Midbrain (tissue), 1 donor: ENCODE measurements around the gene UNC119B.
"Not testable (repeated sequence)": the region's sequence is repeated elsewhere in the genome, so short reads cannot be mapped to it uniquely, and the experiment has no call there.

Experiments used
- DNase-seq: peaks from one replicate; lab custom pipeline; 2025; lab: John Stamatoyannopoulos, UW

UNC119B gene

GRCh38 chr12:120710031-120710804, at the start of gene UNC119B:
TSS of gene UNC119B (plus strand) at chr12:120710458. CDS start at chr12:120710475, 17 bp downstream.
- peak; percentile 62 for DNase-seq

- no peak for DNase-seq
These were observed 48.8 kb upstream of the UNC119B start for GRCh38 chr12:120661432-120661831.

GRCh38 chr12:120662879-120663278, 47.4 kb upstream of the UNC119B start:
- DNase-seq = no peak

GRCh38 chr12:120663741-120664140, 46.5 kb upstream of the UNC119B start:
- DNase-seq = no peak

- DNase-seq = no peak
These were observed 43.5 kb upstream of the UNC119B start for GRCh38 chr12:120666571-120667390.

- DNase-seq = no peak
These were observed 42.0 kb upstream of the UNC119B start for GRCh38 chr12:120668091-120668867.

GRCh38 chr12:120668868-120669840, 41.1 kb upstream of the UNC119B start:
- no peak for DNase-seq

GRCh38 chr12:120670237-120670636, 40.0 kb upstream of the UNC119B start:
- DNase-seq = not testable (repeated sequence)

GRCh38 chr12:120670667-120671066, 39.6 kb upstream of the UNC119B start:
- DNase-seq = no peak

GRCh38 chr12:120674097-120674636, 36.1 kb upstream of the UNC119B start:
- DNase-seq = no peak

- DNase-seq = no peak
These were observed 32.3 kb upstream of the UNC119B start for GRCh38 chr12:120677765-120678473.

- DNase-seq = no peak
These were observed 31.7 kb upstream of the UNC119B start for GRCh38 chr12:120678572-120678971.

- DNase-seq = no peak
These were observed 30.0 kb upstream of the UNC119B start for GRCh38 chr12:120680165-120680738.

- no peak for DNase-seq
These were observed 25.7 kb upstream of the UNC119B start for GRCh38 chr12:120684523-120684932.

- no peak for DNase-seq
These were observed 24.7 kb upstream of the UNC119B start for GRCh38 chr12:120685522-120685921.

- peak; percentile 98 for DNase-seq
These were observed 24.0 kb upstream of the UNC119B start for GRCh38 chr12:120686151-120686689.

GRCh38 chr12:120686690-120687577, 23.3 kb upstream of the UNC119B start, which contains the start of gene MLEC:
TSS of gene MLEC (plus strand) at chr12:120687149. CDS start at chr12:120687297, 148 bp downstream.
- DNase-seq = peak; percentile 98

- DNase-seq = no peak
These were observed 22.5 kb upstream of the UNC119B start for GRCh38 chr12:120687578-120688289.
